HG03520 (cell line): ENCODE measurements around the gene DOHH.

Experiments
- ATAC-seq: cut with Tn5 transposase; IDR thresholded peaks from one replicate; pipeline ENCODE4 v1.9.1; 2021; ENCODE audit warnings: mild to moderate bottlenecking, moderate library complexity; ENCODE audit not compliant: unreplicated experiment

DOHH gene

GRCh38 chr19:3505598-3506383, 5.3 kb upstream of the DOHH start, which contains the start of gene FZR1:
TSS of gene FZR1 (plus strand) at chr19:3506311. CDS start at chr19:3522990, 16,679 bp downstream.
- peak; percentile 85 for ATAC-seq

GRCh38 chr19:3504735-3505134, 4.3 kb upstream of the DOHH start:
- no peak for ATAC-seq

- ATAC-seq: no peak
Observed at GRCh38 chr19:3503036-3503572, 2.6 kb upstream of the DOHH start.

- ATAC-seq: no peak
Observed at GRCh38 chr19:3501780-3502179, 1.3 kb upstream of the DOHH start.

- no peak for ATAC-seq
Observed at GRCh38 chr19:3499738-3500428, 591 bp downstream of the DOHH start.

- no peak for ATAC-seq
Observed at GRCh38 chr19:3497757-3498520, 2.5 kb downstream of the DOHH start.

- ATAC-seq: no peak
Observed at GRCh38 chr19:3496392-3497273, 3.8 kb downstream of the DOHH start.

- no peak for ATAC-seq
Observed at GRCh38 chr19:3494559-3494958, 5.9 kb downstream of the DOHH start.

GRCh38 chr19:3494051-3494450, 6.4 kb downstream of the DOHH start:
- ATAC-seq: no peak

GRCh38 chr19:3493651-3494050, 6.8 kb downstream of the DOHH start:
- no peak for ATAC-seq

- ATAC-seq: no peak
Observed at GRCh38 chr19:3492919-3493318, 7.6 kb downstream of the DOHH start.

- ATAC-seq: no peak
Observed at GRCh38 chr19:3492131-3492839, 8.2 kb downstream of the DOHH start.

GRCh38 chr19:3491396-3492119, 8.9 kb downstream of the DOHH start:
- no peak for ATAC-seq

- no peak for ATAC-seq
Observed at GRCh38 chr19:3483226-3483628, 17.2 kb downstream of the DOHH start, which contains the start of gene SMIM44. TSS of gene SMIM44 (minus strand) at chr19:3483441. CDS start at chr19:3483403, 38 bp downstream.

GRCh38 chr19:3482507-3483225, 17.8 kb downstream of the DOHH start:
- no peak for ATAC-seq

- no peak for ATAC-seq
Observed at GRCh38 chr19:3481241-3482090, 19.0 kb downstream of the DOHH start.

GRCh38 chr19:3480383-3481091, 19.9 kb downstream of the DOHH start, which contains the start of gene SMIM24:
TSS of gene SMIM24 (minus strand) at chr19:3480525. CDS start at chr19:3480463, 62 bp downstream.
- ATAC-seq: no peak
